ENCODE data around the gene MYRIP. TPM values are rescaled to one million over a fixed set of nuclear protein-coding genes. Genes with fewer than 3 reads are reported as not detected.

Gene MYRIP
- total and polyA plus RNA-seq, 2 experiments from 2014 or later, result 1.5 to 1.8 TPM

GRCh38 chr3:39937874-39938273, 128.5 kb downstream of the MYRIP start:
- Histone ChIP-seq H3F3A (replicated peaks; ENCODE audit: low read depth) (no peaks in the 10 kb centered on the region), H4K20me1 (replicated peaks; ENCODE audit: insufficient read depth) (no peaks in the 10 kb centered on the region), H2AFZ (no peak overlapping the region), H3K4me2 (no peak overlapping the region), H3K27ac (ENCODE audit: low read depth) (no peak overlapping the region), H3K4me1 (ENCODE audit: insufficient read depth) (no peaks in the 10 kb centered on the region), H3K27me3 (ENCODE audit: insufficient read depth) (no peaks in the 10 kb centered on the region), H3K4me3 (no peak overlapping the region), H3K79me2 (replicated peaks; ENCODE audit: insufficient read depth) (no peaks in the 10 kb centered on the region), H3K9me2 (ENCODE audit: insufficient read depth) (no peaks in the 10 kb centered on the region), H3K36me3 (ENCODE audit: insufficient read depth) (no peaks in the 10 kb centered on the region)
- DNase-seq (ENCODE audit: low spot score) (no peak), ATAC-seq (no peak)
- no peaks in the 10 kb centered on the region for H3K27me3 Mint-ChIP-seq (ENCODE audit: insufficient read depth, low read depth, poor library complexity)
- no peaks in the 10 kb centered on the region for H3K36me3 Mint-ChIP-seq (ENCODE audit: low read depth)
- TF ChIP-seq REST (IDR thresholded peaks at IDR 0.05; ENCODE audit: unreplicated experiment), result no peak
- no peak for TF ChIP-seq NANOG (IDR thresholded peaks at IDR 0.05; ENCODE audit: borderline replicate concordance)
- TF ChIP-seq EZH2 (IDR thresholded peaks at IDR 0.05; ENCODE audit: low read depth, unreplicated experiment), result no peak
- TF ChIP-seq STAT1 (IDR thresholded peaks at IDR 0.05; ENCODE audit: unreplicated experiment), result no peak
- no peak for TF ChIP-seq CTCF (conservative IDR thresholded peaks at IDR 0.05; ENCODE audit: low read depth in 2 of 2)
- no peak for TF ChIP-seq CREB1 (CRISPR knock-in tag; IDR thresholded peaks at IDR 0.05; ENCODE audit: low read depth)
- TF ChIP-seq JUNB (IDR thresholded peaks at IDR 0.05; ENCODE audit: unreplicated experiment), result no peak
- no peak for TF ChIP-seq POLR2AphosphoS5 (IDR thresholded peaks at IDR 0.05; ENCODE audit: low read depth)
- no peak for TF ChIP-seq ZNF331 (CRISPR knock-in tag; IDR thresholded peaks at IDR 0.05; ENCODE audit: low read depth)
- no peak for TF ChIP-seq EZH2phosphoT487 (IDR thresholded peaks at IDR 0.05; ENCODE audit: unreplicated experiment)
- TF ChIP-seq ZNF462 (CRISPR knock-in tag; IDR thresholded peaks at IDR 0.05), result no peak
- TF ChIP-seq ETS1 (IDR thresholded peaks at IDR 0.05), result no peak
- no peak for TF ChIP-seq ZNF114 (CRISPR knock-in tag; IDR thresholded peaks at IDR 0.05)
- H3K27ac Mint-ChIP-seq, result no peak overlapping the region
- peaks cover 17% of the 10 kb centered on the region for H3K4me1 Mint-ChIP-seq
- H3K4me3 Mint-ChIP-seq, result no peak overlapping the region
- H3K9me3 Mint-ChIP-seq, result no peaks in the 10 kb centered on the region
